ENCODE results near the gene NCOA5. TPM values are rescaled to one million over a fixed set of nuclear protein-coding genes. Genes with fewer than 3 reads are reported as not detected.

Gene NCOA5
- total RNA-seq, 1 experiment from 2014 or later: 24.0 TPM

- no peak for DNase-seq (ENCODE audit: low read depth)
Observed at GRCh38 chr20:46017272-46017671, 72.5 kb downstream of the NCOA5 start.

- no peak for DNase-seq (ENCODE audit: low read depth)
Observed at GRCh38 chr20:46014517-46015396, 75.0 kb downstream of the NCOA5 start.

GRCh38 chr20:46013829-46014516, 75.8 kb downstream of the NCOA5 start:
- peak; percentile 61 for DNase-seq (ENCODE audit: low read depth)

GRCh38 chr20:46013322-46013828, 76.4 kb downstream of the NCOA5 start:
- DNase-seq (ENCODE audit: low read depth): no peak

DNA sequence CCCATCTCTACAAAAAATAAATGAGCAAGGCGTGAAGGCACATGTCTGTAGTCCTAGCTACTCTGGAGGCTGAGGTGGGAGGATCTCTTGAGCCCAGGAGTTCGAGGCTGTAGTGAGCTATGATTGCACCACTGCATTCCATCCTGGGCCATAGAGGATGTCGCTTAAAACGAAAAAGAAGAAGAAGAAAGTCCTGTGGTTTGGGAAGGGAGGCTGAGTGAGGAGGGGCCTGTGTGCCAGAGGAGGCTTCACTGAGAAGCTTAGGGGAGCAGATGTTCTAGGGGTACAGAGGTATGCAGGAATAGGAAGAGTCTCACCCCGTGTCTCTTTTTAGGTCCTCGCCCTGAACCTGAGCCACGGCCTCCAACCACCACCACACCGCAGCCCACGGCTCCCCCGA, 76.8 kb downstream of the NCOA5 start:
- no peak for DNase-seq (ENCODE audit: low read depth)

DNA sequence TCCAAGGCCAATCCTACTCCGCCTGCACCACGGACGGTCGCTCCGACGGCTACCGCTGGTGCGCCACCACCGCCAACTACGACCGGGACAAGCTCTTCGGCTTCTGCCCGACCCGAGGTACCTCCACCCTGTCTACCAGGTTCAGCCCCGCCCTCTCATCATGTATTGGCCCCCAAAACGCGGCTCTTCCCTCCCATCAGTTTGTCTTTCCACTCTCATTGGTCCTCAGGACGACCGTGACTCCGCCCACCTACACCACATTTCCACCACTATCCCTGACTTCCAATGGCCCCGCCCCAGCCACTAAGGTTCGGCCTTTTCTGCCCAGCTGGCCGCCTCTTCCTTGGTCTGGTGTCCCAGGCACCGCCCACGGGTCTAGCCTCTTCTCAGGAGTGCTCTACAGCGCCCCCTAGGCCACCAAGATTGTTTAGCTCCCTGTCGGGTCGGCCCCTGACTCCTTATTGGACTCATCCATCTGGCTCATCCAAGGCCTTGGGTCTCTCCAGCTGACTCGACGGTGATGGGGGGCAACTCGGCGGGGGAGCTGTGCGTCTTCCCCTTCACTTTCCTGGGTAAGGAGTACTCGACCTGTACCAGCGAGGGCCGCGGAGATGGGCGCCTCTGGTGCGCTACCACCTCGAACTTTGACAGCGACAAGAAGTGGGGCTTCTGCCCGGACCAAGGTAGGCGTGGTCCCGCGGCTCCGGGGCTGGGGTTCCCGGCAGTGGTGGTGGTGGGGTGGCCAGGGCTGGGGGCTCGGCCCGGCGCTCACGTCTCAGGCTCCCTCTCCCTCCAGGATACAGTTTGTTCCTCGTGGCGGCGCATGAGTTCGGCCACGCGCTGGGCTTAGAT, 77.9 kb downstream of the NCOA5 start:
- DNase-seq (ENCODE audit: low read depth): peak; percentile 59

Other genes with a start within 250 kb of the NCOA5 start
- gene ACOT8, start 232.6 kb downstream of the NCOA5 start, total RNA-seq (2014; rRNA removed; shearing (Covaris generic)): 102 and 117 TPM in 2 replicates
- 8.6 and 12.0 TPM in 2 replicates for gene ZSWIM3, start 232.3 kb downstream of the NCOA5 start, total RNA-seq (2014; rRNA removed; shearing (Covaris generic))
- 11.2 and 19.8 TPM in 2 replicates for gene ZSWIM1, start 208.7 kb downstream of the NCOA5 start, total RNA-seq (2014; rRNA removed; shearing (Covaris generic))
- gene SPATA25, start 202.3 kb downstream of the NCOA5 start, total RNA-seq (2014; rRNA removed; shearing (Covaris generic)): 0.52 TPM in 1 of 2 replicates, not detected in the other
- gene NEURL2, start 198.8 kb downstream of the NCOA5 start, total RNA-seq (2014; rRNA removed; shearing (Covaris generic)): 3.1 and 6.0 TPM in 2 replicates
- 253 and 328 TPM in 2 replicates for gene CTSA, start 198.6 kb downstream of the NCOA5 start, total RNA-seq (2014; rRNA removed; shearing (Covaris generic))
- 9.6 and 13.4 TPM in 2 replicates for gene PLTP, start 177.8 kb downstream of the NCOA5 start, total RNA-seq (2014; rRNA removed; shearing (Covaris generic))
- 11.1 and 14.5 TPM in 2 replicates for gene PCIF1, start 155.3 kb downstream of the NCOA5 start, total RNA-seq (2014; rRNA removed; shearing (Covaris generic))
- 8.4 and 13.0 TPM in 2 replicates for gene ZNF335, start 117.8 kb downstream of the NCOA5 start, total RNA-seq (2014; rRNA removed; shearing (Covaris generic))
- 1.5 and 2.3 TPM in 2 replicates for gene MMP9, start 81.1 kb downstream of the NCOA5 start, total RNA-seq (2014; rRNA removed; shearing (Covaris generic))
- 0.37 and 1.8 TPM in 2 replicates for gene SLC12A5, start 60.7 kb downstream of the NCOA5 start, total RNA-seq (2014; rRNA removed; shearing (Covaris generic))
- not detected in 2 replicates for gene CD40, start 28.4 kb upstream of the NCOA5 start, total RNA-seq (2014; rRNA removed; shearing (Covaris generic))
- not detected in 2 replicates for gene CDH22, start 218.5 kb upstream of the NCOA5 start, total RNA-seq (2014; rRNA removed; shearing (Covaris generic))

Data from M059J (cell line).